Osteocyte (in vitro differentiated cells): ENCODE measurements around the gene XRCC4. TPM values are rescaled to one million over a fixed set of nuclear protein-coding genes. Genes with fewer than 3 reads are reported as not detected.

Source experiments
- DNase-seq: peaks from one replicate; pipeline ENCODE4 v3.0.0; 2021; ENCODE audit warnings: mixed read lengths; ENCODE audit not compliant: unreplicated experiment; ENCODE audit errors: extremely low spot score
- H3K27ac Mint-ChIP-seq: one replicate; pipeline ENCODE4 v1.8.0; 2021; ENCODE audit warnings: mild to moderate bottlenecking, mixed read lengths; ENCODE audit not compliant: unreplicated experiment
- H3K27me3 Mint-ChIP-seq: one replicate; pipeline ENCODE4 v1.8.0; 2021; ENCODE audit warnings: mixed read lengths; ENCODE audit not compliant: unreplicated experiment
- H3K36me3 Mint-ChIP-seq: one replicate; pipeline ENCODE4 v1.8.0; 2021; ENCODE audit warnings: mixed read lengths; ENCODE audit not compliant: unreplicated experiment
- H3K4me1 Mint-ChIP-seq: one replicate; pipeline ENCODE4 v1.8.0; 2021; ENCODE audit warnings: mixed read lengths; ENCODE audit not compliant: unreplicated experiment
- H3K4me3 Mint-ChIP-seq: one replicate; pipeline ENCODE4 v1.8.0; 2021; ENCODE audit warnings: mild to moderate bottlenecking, moderate library complexity, mixed read lengths; ENCODE audit not compliant: unreplicated experiment
- H3K9me3 Mint-ChIP-seq: one replicate; pipeline ENCODE4 v1.8.0; 2021; ENCODE audit warnings: mixed read lengths; ENCODE audit not compliant: unreplicated experiment
- CTCF ChIP-seq: fragments of 200-600 bp; sonication (generic); IDR thresholded peaks from 2 replicates; pipeline ENCODE4 v1.5.0; 2021; ENCODE audit warnings: antibody characterized with exemption, mild to moderate bottlenecking, moderate library complexity
- total RNA-seq: library from RNA; stranded (reverse); gene quantifications from 2 replicates; pipeline ENCODE4 v1.2.1, GENCODE V29; 2021

Gene XRCC4
- total RNA-seq, 1 donor from 2014 or later = 4.2 TPM

DNA sequence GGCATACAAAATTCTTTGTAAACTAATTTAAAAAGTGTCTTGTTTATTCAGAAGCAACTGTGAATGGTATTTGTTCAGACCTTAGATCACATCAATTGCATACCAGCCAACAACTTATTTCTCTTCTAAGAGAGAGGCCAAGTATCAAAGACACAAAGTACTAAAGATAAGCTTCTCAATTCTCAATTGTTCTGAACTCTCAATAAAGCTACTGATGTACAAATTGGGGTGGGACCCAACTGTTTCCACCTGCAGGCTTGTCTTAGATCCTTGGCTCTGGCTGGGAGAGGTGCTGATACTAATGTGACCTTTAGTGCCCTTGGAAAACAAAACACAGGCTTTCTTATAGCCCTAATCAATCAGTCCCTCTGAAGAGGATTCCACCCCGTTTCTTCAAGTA, 22.1 kb downstream of the XRCC4 start:
- H3K27ac Mint-ChIP-seq = no peak overlapping the region
- H3K4me1 Mint-ChIP-seq = peaks cover 11% of the 10 kb centered on the region

GRCh38 chr5:83101514-83101913, 24.2 kb downstream of the XRCC4 start:
- Mint-ChIP-seq H3K27ac (no peak overlapping the region), H3K36me3 (no peaks in the 10 kb centered on the region), H3K4me3 (no peak overlapping the region), H3K9me3 (no peaks in the 10 kb centered on the region), H3K27me3 (no peaks in the 10 kb centered on the region), H3K4me1 (peaks cover 4% of the 10 kb centered on the region)
- no peak for TF ChIP-seq CTCF
- no peak for DNase-seq

More for the DNA sequence above, 22.1 kb downstream of the XRCC4 start:
- Mint-ChIP-seq H3K27me3 (no peaks in the 10 kb centered on the region), H3K4me3 (no peak overlapping the region), H3K36me3 (no peaks in the 10 kb centered on the region), H3K9me3 (peaks cover under 1% of the 10 kb centered on the region)
- TF ChIP-seq CTCF = no peak
- DNase-seq = no peak

DNA sequence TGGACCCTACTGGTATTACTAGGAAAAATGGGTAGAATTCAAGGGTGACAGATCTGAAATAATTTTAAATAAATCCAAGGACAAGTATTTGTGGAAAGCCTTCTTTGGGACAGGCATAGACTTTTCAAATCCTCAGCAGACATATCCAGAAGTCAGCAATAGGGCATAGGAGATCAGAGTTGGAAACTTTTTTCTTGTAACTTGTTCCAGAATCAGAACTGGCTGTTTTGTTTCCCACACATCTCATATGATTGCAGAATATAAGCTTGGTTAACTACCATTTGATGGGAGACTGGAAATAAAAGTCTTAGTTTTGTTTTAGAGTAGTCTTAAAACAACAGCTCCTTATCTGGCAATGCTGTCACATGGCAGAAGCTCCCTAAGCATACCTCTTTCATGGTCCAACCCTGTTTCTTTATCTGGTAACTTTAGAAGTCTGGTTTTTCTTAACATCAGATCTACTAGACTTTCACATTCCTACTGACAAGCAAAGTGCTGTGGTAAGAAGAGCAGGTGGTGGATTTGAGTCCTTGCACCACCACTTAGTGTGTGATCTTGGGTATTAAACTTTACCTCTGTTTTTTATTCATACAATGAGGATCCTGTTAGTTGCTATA, 25.1 kb downstream of the XRCC4 start:
- Mint-ChIP-seq H3K9me3 (no peaks in the 10 kb centered on the region), H3K4me3 (no peak overlapping the region), H3K27me3 (no peaks in the 10 kb centered on the region), H3K4me1 (peaks cover 4% of the 10 kb centered on the region), H3K27ac (no peak overlapping the region), H3K36me3 (no peaks in the 10 kb centered on the region)
- no peak for DNase-seq
- TF ChIP-seq CTCF = no peak

GRCh38 chr5:83104021-83104420, 26.7 kb downstream of the XRCC4 start:
- no peak for DNase-seq
- no peaks in the 10 kb centered on the region for H3K27me3 Mint-ChIP-seq

More at GRCh38 chr5:83104021-83104420, 26.7 kb downstream of the XRCC4 start:
- Mint-ChIP-seq H3K27ac (no peak overlapping the region), H3K9me3 (no peaks in the 10 kb centered on the region), H3K4me3 (no peak overlapping the region), H3K4me1 (no peaks in the 10 kb centered on the region), H3K36me3 (no peaks in the 10 kb centered on the region)
- no peak for TF ChIP-seq CTCF
